HG02798 (cell line): ENCODE data around the gene KATNBL1.

Experiments used
- ATAC-seq: cut with Tn5 transposase; IDR thresholded peaks from one replicate; pipeline ENCODE4 v1.9.1; 2021; ENCODE audit warnings: mild to moderate bottlenecking; ENCODE audit not compliant: unreplicated experiment, poor library complexity

KATNBL1 gene

GRCh38 chr15:34209421-34210282 is at the start of gene KATNBL1:
Gene KATNBL1, minus strand, starts transcription at chr15:34210096. Its CDS starts 46,420 bp downstream, at chr15:34163676.
- ATAC-seq = peak; percentile 89

GRCh38 chr15:34259566-34259965 is 49.7 kb upstream of the KATNBL1 start:
- no peak for ATAC-seq

GRCh38 chr15:34258151-34258550 is 48.3 kb upstream of the KATNBL1 start:
- ATAC-seq = no peak

- ATAC-seq = no peak
These were observed 42.6 kb upstream of the KATNBL1 start for GRCh38 chr15:34252545-34252944.

GRCh38 chr15:34248190-34248589 is 38.3 kb upstream of the KATNBL1 start:
- no peak for ATAC-seq

- no peak for ATAC-seq
These were observed 36.5 kb upstream of the KATNBL1 start for GRCh38 chr15:34246276-34246976.

- ATAC-seq = no peak
These were observed 33.3 kb upstream of the KATNBL1 start for GRCh38 chr15:34243226-34243625.

- ATAC-seq = no peak
These were observed 32.4 kb upstream of the KATNBL1 start for GRCh38 chr15:34242331-34242710.

- ATAC-seq = peak; percentile 65
These were observed 31.8 kb upstream of the KATNBL1 start for GRCh38 chr15:34241376-34242330.

- ATAC-seq = no peak
These were observed 30.6 kb upstream of the KATNBL1 start for GRCh38 chr15:34240537-34240936.

- ATAC-seq = no peak
These were observed 29.4 kb upstream of the KATNBL1 start for GRCh38 chr15:34239151-34239808.

- ATAC-seq = no peak
These were observed 23.7 kb upstream of the KATNBL1 start for GRCh38 chr15:34233614-34234013.

GRCh38 chr15:34223904-34224596 is 14.2 kb upstream of the KATNBL1 start:
- ATAC-seq = peak; percentile 5

- no peak for ATAC-seq
These were observed 7.8 kb upstream of the KATNBL1 start for GRCh38 chr15:34217587-34218225.

GRCh38 chr15:34216527-34217270 is 6.8 kb upstream of the KATNBL1 start:
- ATAC-seq = no peak

- no peak for ATAC-seq
These were observed 4.2 kb upstream of the KATNBL1 start for GRCh38 chr15:34214135-34214534.

- no peak for ATAC-seq
These were observed 3.8 kb upstream of the KATNBL1 start for GRCh38 chr15:34213690-34214089.

- ATAC-seq = no peak
These were observed 3.9 kb downstream of the KATNBL1 start for GRCh38 chr15:34206011-34206410.
